HG03060 (cell line): ENCODE data around the gene GSTA3.
"Not testable (repeated sequence)": the region's sequence is repeated elsewhere in the genome, so short reads cannot be mapped to it uniquely, and the experiment has no call there.

Experiments
- ATAC-seq: cut with Tn5 transposase; IDR thresholded peaks from one replicate; pipeline ENCODE4 v1.9.1; 2021; ENCODE audit warnings: low read depth, moderate number of reproducible peaks; ENCODE audit not compliant: unreplicated experiment

GSTA3 gene

DNA sequence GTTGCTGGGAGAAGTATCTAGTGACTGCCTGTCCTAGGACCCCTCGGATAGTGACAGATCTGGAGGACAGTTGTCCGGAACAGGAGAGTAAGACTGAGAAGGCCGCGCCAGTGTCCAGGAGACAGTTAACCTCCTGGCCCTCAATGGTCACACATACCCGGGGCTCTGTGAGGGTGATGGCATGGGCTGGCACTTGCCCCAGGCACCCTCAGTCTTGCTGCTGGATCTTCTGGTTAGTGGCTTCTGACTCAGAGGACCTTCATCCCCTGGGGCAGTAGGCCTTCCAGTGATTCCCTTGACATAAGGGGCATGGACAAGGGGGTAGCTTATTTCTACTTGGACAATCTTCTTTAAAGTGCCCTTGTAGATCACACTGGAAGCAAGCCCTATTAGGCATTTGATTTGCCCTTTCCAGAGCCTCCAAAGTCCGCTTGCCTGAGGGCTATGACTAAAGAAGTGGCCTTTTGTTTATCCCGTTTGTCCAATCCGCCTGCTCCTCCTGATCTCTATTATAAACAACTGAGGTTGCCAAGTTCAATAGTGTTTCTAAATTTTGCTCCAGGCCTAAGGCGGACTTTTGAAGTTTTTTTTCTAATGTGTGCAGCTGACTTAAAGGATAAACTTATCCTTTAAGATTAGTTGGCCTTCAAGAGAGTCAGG is 8.7 kb upstream of the GSTA3 start:
- not testable (repeated sequence) for ATAC-seq

DNA sequence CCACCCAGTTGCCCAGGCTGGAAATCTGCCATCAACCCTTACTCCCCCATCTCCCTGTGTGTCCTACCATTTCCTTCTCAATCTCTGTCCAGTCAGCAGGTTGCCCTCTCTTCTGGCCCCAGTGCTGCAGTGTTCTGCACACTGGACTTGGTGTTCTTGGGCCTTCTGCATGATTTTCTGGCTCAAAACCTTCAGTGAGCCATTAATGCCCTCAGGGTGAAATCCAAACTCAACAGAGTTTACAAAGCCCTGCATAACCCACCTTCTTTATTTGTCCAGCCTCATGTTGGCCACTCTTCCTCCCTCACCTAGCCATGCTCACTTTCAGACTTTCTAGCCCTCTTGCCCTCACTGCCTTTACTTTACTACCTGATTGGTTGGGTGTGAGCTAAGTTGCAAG is 5.0 kb upstream of the GSTA3 start:
- no peak for ATAC-seq

DNA sequence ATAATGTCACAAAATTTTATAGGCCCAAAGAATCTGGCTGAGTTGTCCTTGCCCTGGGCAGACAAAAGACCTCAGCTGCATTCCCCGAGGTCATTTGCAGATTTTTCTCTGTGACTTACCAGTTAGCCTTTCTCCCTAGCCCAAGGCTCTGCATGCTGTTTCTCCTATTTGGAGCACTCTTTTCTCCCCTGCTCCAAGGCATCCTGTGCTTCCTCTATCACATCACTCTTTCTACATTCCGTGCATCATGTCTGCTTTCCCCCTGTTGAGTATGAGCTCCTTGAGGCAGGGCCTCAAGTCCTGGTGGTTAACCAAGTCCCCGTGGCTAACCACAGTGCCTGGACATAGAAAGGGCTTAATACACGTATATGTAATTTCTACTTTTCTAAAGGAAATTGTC is 593 bp upstream of the GSTA3 start:
- no peak for ATAC-seq

DNA sequence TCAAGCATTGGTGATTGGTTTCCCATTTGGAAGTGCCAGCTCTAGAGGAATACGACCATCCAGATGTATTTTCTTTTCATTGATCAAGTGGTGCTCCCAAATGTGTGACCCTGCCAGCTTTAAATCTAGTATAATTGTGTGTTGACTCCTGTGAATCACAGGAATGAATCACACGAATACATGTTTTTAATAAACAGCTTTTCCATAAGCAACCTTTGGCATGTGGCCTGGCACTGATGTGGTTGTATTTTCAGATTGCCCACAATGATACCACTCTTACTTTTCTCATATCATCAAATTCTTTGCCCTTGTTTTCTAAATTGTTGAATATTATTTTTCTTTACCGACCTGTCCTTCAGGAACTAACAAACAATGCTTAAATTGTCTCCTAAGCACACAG is 367 bp downstream of the GSTA3 start:
- no peak for ATAC-seq

DNA sequence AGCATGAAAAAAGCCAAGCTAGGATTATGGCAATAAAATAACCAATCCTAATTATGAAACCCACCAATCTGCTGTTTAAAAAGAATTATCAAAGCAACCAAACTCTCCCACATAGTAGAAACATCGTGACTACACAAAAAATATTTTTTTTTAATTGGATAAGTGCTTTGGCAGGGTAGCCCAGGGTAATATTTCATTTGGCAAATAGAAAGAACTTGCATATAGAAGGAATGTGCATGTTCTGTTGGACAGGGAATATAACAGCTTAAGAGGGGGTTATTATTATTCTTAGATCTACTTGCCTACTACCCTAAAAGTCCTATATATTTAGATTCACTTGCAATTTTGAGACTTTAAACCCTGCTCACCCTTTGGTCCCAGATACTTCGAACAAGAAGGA is 972 bp downstream of the GSTA3 start:
- no peak for ATAC-seq

DNA sequence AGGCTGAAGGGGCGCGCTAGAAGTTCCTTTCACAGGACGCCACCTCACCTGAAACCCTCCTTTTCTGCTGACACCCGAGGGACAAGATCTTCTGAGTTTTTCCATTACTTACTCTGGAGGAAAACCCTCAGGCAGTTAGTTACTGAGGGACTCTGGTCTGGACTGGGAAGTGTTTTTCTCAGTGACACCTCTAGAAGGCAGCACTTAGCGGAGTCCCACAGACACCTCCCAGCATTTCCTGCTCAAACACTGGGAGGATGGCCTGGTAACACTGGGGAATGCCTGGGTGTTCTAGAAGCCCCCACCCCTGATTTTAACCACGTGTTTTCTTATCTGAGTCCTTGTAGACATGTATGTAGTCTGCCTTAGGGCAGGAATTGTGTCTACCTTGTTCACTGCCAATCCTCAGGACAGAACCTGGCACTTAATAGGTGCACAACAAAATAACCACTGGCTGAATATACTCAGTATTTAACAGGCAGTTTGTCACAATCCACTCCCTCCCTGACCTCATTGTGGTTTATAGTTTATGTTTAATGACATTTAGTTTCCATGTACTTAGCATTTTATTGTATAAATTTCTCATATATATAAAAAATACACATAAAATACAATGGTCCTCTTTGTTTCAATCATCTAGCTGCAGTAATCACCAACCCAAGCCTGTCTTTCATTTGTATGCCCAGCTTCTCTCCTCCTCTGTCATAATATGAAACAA is 4.8 kb downstream of the GSTA3 start:
- ATAC-seq, result no peak

DNA sequence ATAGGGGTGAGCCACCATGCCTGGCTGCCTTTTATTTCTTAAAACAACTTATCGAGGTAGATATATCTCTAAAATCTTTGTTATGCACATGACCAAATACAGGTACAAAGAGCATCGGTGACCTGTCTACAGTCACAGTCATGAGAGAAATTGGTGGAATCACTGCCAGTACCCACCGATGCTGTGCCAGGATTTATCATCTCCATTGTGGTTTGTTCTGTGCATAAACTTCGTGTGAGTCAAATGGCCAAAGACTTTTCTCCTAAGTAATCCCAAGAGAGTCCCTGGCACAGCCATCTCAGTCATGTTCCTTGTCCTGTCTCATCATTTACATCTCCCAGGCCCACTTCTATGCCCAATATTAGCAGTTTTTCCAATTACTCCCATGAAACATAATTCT is 9.0 kb downstream of the GSTA3 start:
- no peak for ATAC-seq

DNA sequence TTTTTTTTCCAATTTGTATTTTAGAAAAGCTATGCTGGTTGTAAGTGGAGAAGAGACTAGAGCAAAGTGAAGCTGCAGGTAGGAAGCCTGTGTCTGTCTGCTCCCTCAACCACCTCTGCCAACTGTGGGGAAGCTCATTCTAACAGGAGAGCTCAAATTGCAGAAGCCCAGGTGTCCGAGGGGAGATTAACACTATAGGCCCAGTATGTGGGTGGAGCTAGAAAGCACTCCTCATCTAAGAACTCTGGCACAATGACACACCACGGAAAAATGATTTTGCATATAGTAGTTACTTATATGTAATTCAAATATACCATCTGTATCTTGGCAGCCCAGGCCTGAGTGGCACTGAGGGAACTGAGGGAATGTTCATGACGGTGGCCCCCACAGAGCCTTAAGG is 13.7 kb downstream of the GSTA3 start:
- ATAC-seq, result not testable (repeated sequence)

DNA sequence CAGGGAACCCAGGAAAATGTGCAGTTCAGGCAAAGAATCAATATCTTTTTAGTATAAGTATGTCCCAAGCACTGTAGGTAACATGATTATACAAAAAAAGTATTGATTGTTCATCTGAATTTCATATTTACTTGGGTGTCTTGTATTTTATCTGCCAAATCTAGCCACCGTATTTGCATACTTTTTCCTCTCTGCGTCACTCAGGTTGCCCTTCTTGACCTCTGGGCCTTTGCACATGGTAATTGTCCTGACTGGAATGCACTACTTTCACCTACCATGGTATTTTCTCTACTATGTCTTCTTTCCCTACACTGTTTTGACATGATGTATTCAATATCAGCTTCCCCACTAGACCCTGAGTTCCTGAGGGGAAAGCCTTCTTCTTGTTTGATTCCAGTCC is 15.2 kb downstream of the GSTA3 start:
- ATAC-seq, result no peak

DNA sequence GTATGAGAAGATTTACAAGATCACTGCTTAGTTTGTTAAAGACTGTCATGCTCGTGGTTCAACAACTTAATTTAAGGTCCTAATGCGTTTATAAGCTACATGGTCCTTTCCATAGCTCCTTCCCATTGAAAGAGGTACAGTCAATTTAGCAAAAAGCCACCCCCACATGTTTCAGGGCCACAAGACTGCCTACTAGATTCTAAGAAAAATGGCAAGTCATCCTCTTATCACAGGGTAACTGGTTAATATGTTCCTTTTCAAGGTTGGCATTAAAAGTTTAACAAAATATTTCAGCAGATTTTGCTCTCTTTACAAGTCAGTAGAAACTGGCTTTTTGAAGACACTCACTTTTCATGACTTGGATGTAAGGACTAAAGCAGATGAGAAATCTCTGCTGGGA is 15.7 kb downstream of the GSTA3 start:
- no peak for ATAC-seq

DNA sequence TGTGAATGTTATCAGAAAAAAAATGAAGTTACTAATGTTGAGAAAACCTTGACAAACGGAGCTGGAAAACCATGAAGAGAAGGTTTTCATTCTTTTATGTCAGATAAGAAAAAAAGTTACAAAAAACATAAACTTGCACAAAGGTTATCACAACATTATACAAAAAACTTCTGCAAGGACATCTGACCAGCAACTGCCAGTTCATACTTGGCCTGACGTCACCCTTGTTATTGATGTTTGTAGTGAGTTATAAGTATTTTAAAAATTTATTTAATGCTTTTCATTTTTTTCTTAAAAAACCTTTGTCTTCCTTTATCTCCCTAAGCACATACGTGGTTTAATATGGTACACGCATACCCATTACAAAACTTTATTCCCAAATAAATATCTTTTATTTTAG is 16.3 kb downstream of the GSTA3 start:
- ATAC-seq, result no peak

DNA sequence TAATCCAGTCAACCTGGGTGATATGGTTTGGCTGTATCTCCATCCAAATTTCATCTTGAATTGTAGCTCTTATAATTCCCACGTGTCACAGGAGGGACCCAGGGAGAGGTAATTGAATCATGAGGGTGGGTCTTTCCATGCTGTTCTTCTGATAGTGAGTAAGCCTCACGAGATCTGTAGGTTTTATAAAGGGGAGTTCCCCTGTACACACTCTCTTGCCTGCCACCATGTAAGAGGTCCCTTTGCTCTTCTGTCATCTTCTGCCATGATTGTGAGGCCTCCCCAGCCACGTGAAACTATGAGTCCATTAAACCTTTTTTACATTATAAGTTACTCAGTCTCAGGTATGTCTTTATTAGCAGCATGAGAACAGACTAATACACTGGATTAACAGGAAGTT is 19.5 kb downstream of the GSTA3 start:
- no peak for ATAC-seq

DNA sequence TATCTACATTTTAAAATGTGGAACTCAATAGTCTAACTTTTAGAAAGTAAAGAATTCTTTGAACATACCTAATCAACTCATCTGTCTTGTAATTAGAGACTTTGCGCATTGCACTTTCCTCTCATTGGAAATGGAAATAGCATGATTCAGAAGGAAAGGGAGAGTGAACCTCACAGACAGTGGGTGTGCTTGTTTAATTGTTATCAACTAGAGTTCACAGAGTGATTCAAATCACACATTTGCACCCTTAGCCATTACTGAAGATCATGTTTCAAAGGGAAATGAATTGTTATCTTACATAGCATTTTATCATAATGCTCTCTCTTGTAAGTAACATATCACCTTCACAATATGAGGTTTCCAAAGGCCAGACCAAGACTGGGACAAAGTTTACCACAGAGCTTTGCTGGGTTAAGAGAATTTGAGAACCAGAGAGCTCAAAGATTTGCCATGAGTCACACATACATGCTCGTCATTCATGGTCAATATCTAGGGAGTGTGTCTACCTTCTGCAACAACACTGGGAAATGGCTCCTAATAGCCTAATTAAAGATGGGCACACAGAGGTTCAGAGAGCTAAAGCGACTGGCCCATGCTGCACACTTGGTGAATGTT is 21.5 kb downstream of the GSTA3 start:
- ATAC-seq, result no peak

DNA sequence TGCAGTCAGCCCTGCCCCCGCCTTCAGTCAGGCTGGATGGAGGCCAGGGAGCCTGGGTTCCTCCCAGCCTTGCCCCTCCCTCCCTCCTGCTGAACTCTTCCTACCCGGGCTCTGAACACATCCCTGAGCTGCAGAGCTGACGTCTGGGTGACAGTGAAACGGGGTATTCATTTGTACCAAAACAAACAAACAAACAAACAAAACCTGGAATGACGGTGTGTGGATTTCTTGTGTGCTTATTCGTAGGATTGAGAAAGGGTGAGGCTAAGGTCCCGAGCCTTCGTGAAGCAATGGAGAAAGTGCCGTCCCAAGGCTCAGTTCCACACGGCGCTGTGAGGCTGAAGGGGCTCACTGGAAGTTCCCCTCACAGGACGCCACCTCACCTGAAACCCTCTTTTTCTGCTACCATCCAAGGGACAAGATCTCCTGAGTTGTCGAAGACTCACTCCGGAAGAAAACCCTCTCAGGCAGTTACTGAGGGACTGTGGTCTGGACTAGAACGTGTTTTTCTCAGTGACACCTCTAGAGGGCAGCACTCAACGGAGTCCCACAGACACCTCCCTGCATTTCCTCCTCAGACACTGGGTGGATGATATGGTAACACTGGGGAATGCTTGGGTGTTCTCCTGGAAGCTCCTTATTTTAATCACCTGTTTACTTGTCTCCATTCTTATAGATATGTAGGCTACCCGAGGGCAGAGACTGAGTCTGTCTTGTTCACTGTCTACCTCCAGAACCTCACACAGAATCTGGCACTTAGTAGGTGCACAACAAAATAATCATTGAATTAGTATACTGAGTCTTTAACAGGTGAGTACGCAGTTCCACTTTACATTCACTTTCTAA is 27.3 kb downstream of the GSTA3 start:
- peak; percentile 96 for ATAC-seq

DNA sequence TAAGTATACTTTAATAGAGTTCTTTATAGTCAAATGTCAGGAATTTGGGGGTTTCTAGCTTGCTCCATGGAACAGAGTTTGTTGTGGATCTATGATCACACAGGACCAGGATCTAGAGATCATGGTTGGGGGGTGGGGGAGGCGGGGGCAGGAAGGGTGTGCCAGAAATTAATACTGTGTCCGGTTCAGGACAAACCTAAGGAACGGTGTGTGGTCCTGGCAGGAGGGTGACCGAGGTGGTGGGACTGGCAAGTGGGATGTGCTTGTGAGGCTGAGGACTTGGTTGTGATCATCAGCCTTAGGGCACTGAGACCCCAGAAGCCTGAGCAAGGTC is 27.9 kb downstream of the GSTA3 start:
- ATAC-seq, result no peak

DNA sequence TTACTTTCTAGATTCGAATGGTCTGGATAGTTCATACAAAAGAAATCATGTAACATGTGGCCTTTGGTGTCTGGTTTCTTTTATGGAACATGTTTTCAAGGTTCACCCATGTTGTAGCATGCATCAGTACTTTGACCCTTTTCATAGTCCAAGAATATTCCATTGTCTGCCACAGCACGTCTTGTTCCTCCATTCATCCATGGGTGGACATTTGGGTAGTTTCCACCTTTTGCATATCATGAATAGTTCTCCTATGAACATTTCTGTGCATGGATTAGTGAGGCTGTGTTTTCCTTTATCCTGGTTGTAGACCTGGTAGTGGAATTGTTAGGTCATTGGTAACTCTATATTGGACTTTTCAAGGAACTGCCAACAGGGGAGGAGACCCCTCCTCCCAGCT is 31.7 kb downstream of the GSTA3 start:
- ATAC-seq, result no peak

DNA sequence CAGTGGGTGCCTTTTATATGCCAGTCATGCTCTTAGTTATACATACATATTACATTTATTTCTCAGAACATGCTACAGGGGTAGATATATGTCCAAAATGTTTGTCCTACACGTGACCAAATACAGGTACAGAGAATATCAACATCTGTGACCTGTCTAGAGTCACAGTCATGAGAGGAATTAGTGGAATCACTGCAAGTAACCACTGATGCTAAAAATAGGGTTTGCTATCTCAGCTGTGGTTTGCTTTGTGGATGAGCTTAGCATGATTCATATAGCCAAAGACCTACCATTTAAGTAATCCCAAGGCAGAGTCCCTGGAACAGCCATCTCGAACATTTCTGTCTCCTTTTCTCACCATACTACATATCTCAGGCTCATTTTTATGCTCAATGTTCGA is 32.3 kb downstream of the GSTA3 start:
- ATAC-seq, result no peak

DNA sequence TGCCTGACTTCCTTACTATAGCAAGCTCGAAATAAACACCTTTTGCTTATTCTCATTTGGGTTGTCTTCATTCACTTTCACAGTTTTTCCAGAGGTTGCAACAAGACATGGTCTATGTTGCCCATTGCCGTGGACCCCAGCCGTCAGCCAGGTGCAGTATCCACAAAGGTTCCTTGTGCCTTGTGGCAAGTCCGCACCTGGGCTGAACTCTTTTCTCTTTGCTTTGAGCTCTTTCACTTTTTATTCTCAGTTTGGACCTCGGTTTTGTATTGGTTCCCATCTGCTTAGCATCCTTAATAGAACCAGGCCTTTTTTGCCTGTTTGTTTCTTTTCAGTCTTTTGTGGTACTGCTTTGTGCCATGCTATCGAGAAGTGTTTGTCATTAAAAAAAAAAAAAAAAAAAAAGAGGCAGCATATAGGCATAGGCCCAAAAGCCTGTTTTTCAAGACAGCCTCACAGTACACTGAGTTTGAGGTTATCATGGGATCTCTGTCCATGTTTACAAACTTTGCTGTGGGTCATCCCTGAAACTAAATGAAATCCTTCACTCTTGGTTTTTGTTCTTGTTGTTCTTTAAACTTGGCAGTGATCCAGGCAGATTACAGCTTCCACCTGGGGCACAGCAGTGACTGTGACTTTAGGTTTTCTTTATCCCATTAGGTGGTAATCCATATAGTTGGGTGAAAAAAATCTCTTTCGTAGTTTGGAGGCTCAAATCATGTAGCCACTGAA is 33.3 kb downstream of the GSTA3 start:
- no peak for ATAC-seq

DNA sequence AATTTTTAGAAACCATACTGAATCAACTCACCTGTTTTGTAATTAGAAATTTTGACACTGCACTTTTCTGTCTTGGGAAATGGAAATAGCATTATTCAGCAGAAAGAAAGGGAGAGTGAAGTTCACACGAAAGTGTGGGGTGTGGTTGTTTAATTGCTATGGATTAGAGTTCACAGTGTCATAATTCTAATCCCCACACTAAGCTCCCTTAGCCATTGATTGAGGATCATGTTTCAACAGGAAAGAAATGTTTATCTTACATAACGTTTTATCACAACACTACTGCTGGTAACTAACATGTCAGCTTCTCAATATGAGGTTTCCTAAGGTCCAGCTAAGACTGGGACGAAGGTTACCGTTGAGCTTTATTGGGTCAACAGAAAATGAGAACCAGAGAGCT is 37.5 kb downstream of the GSTA3 start:
- no peak for ATAC-seq

DNA sequence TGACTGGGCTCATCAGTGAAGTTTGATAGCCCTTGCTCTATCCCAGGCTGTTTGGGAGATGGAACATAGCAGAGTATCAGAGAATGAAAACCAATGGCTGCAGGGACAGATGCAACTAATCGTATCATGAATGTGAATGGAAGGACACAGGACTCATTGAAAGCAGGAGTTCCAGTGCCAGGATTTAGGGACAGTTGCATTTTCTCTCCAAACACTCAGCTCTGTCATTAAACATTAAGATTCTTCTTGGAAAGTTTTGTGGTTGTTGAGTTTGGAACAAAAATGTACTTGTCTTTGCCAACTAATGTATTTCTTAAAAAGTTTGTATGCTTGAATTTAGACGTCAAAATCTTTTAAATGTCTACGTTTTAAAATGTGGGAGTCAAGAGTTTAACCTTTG is 37.9 kb downstream of the GSTA3 start:
- ATAC-seq, result no peak
